NCI-H748 treated with DMSO at 0.1 percent for 48 hours (cell line): Measurements from ENCODE around the gene LRP5.

Source experiments
- DNase-seq: peaks from one replicate; lab custom pipeline; 2025; lab: John Stamatoyannopoulos, UW

Gene LRP5

GRCh38 chr11:68371171-68372041, 59.0 kb downstream of the LRP5 start:
- DNase-seq: no peak

- no peak for DNase-seq
Measured at GRCh38 chr11:68372114-68372513, 59.7 kb downstream of the LRP5 start.

- no peak for DNase-seq
Measured at GRCh38 chr11:68372625-68373024, 60.2 kb downstream of the LRP5 start.

GRCh38 chr11:68373189-68373814, 60.9 kb downstream of the LRP5 start:
- no peak for DNase-seq

- no peak for DNase-seq
Measured at GRCh38 chr11:68373815-68374501, 61.6 kb downstream of the LRP5 start.

GRCh38 chr11:68374531-68374930, 62.1 kb downstream of the LRP5 start:
- no peak for DNase-seq

- DNase-seq: no peak
Measured at GRCh38 chr11:68375337-68375736, 62.9 kb downstream of the LRP5 start.

- DNase-seq: no peak
Measured at GRCh38 chr11:68375766-68376165, 63.4 kb downstream of the LRP5 start.

- no peak for DNase-seq
Measured at GRCh38 chr11:68377389-68377795, 65.0 kb downstream of the LRP5 start.

GRCh38 chr11:68379206-68379605, 66.8 kb downstream of the LRP5 start:
- DNase-seq: no peak

GRCh38 chr11:68380786-68381622, 68.6 kb downstream of the LRP5 start:
- no peak for DNase-seq

GRCh38 chr11:68381716-68382115, 69.3 kb downstream of the LRP5 start:
- no peak for DNase-seq

- no peak for DNase-seq
Measured at GRCh38 chr11:68382358-68382998, 70.1 kb downstream of the LRP5 start.

GRCh38 chr11:68383976-68384501, 71.6 kb downstream of the LRP5 start:
- no peak for DNase-seq

- no peak for DNase-seq
Measured at GRCh38 chr11:68384530-68385081, 72.2 kb downstream of the LRP5 start.

GRCh38 chr11:68385128-68385527, 72.7 kb downstream of the LRP5 start:
- DNase-seq: no peak

GRCh38 chr11:68386331-68386978, 74.1 kb downstream of the LRP5 start:
- no peak for DNase-seq

GRCh38 chr11:68387840-68388239, 75.4 kb downstream of the LRP5 start:
- DNase-seq: no peak

- no peak for DNase-seq
Measured at GRCh38 chr11:68388595-68389198, 76.3 kb downstream of the LRP5 start.

- DNase-seq: no peak
Measured at GRCh38 chr11:68390315-68390714, 77.9 kb downstream of the LRP5 start.
